ENCODE measurements around the gene SOX13. TPM values are rescaled to one million over a fixed set of nuclear protein-coding genes. Genes with fewer than 3 reads are reported as not detected.
A peak's percentile ranks its signal among the peaks of the same experiment; 100 is the strongest.

The SOX13 gene
- total RNA-seq, 4 donors from 2014 or later = 12.1 to 34.1 (median 33.4) TPM

DNA sequence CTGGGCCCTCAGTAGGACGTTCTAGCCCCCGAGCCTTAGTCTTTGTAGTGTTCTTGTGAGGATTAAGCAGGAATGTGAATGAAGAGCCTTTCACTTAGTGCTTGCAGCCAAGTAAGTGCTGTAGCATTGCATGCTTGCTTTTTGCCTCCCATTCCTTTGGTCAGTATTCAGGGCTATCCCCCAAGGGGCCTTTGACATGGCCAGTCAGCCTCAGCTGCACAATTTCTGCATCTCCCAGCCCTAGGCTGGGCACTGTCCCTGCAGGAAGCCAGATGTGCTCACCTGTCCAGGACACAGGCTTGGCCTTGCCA is 30.5 kb downstream of the SOX13 start:
- TF ChIP-seq, protein P1, sequence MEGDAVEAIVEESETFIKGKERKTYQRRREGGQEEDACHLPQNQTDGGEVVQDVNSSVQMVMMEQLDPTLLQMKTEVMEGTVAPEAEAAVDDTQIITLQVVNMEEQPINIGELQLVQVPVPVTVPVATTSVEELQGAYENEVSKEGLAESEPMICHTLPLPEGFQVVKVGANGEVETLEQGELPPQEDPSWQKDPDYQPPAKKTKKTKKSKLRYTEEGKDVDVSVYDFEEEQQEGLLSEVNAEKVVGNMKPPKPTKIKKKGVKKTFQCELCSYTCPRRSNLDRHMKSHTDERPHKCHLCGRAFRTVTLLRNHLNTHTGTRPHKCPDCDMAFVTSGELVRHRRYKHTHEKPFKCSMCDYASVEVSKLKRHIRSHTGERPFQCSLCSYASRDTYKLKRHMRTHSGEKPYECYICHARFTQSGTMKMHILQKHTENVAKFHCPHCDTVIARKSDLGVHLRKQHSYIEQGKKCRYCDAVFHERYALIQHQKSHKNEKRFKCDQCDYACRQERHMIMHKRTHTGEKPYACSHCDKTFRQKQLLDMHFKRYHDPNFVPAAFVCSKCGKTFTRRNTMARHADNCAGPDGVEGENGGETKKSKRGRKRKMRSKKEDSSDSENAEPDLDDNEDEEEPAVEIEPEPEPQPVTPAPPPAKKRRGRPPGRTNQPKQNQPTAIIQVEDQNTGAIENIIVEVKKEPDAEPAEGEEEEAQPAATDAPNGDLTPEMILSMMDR (IDR thresholded peaks at IDR 0.05) = no peak
- TF ChIP-seq POLR2A (IDR thresholded peaks at IDR 0.05) = no peak
- no peak for TF ChIP-seq EP300 (IDR thresholded peaks at IDR 0.05; ENCODE audit: low read depth)
- TF ChIP-seq POLR2AphosphoS5 (IDR thresholded peaks at IDR 0.05) = no peak
- H3K27me3 ChIP-seq = no peaks in the 10 kb centered on the region
- 73% methylated on average over 2 of the region's 2 CpGs; no CpG with 5 or more reads in 1 of the 2 donors for WGBS, 2 donors (ENCODE audit: low coverage in 1 of 2)
- DNase-seq = no peak
- intact Hi-C loops (cut with DNase I; ENCODE audit: low total_unique reads) (no loop called here), in situ Hi-C loops (cut with MboI; ENCODE audit: low pct_ligation_motif_present in 1 of 4, low pct_unique_long_range_greater_than_20kb in 1 of 4, low sequenced_read_pairs in 3 of 4) (no loop called here)
- peak overlapping the region; percentile 49 to 58 (median 54) for H3K27ac ChIP-seq
- H3K4me3 ChIP-seq = no peak overlapping the region
- peaks cover 23 to 34% (median 30%) of the 10 kb centered on the region in 4 donors for H3K4me1 ChIP-seq
- no peaks in the 10 kb centered on the region for H3K9me3 ChIP-seq
- H3K36me3 ChIP-seq = no peaks in the 10 kb centered on the region

DNA sequence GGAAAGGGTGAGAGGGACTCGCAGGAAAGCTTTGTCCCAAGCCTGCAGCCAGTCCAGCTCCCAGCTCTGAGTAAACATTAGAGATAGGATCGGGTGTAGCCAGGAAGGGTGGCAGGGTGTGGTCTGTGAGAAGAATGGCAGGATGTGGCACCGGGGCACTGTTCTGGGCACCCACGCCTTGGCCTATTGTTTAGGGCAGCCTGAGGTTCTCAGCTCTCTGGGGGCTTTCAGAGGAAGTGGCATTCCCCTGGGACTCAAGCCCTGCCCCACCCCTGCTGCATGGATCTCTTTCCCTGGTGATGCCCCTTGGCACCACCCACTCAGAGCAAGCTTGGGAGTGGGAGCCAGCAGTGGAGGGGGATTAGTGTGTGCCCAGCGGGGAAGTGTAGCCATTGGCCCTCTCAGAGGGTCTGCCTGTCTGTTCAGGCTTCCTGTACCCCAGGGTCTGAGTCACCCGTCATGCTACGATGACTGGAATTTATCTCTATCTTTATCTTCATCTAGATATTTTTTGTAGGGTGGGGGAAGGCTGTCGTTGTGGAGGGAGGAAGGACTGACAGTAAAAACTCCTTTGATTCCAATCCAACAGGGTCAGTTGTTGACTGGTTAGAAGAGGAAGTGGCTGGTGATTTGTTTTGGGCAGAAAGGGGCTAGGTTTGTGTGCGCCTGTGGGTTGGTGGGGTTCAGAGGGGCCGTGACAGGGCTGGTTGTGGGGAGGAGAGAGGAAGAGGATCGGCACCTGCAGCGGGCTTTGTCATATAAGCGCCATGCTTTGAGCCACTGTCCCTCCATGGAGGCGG is 31.6 kb downstream of the SOX13 start:
- peak; percentile 71 for DNase-seq
- no peak overlapping the region for H3K4me3 ChIP-seq
- intact Hi-C loops (cut with DNase I; ENCODE audit: low total_unique reads) = no loop called here

DNA sequence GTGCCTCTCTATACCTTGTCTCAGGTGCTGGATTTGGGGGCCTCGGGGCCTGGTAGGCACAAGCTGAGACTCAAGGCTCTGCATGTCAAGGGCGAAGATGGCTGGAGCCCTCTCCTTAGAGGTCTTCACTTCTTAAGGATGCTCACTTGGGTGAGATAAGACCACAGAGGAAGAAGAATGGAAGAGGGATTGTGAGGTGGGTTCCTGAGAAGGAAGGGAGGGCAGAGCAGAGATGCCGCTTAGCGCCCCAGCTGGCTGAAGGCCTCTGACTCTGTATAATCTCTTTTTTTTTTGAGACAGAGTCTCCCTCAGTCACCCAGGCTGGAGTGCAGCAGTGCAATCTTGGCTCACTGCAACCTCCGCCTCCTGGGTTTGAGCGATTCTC is 32.2 kb downstream of the SOX13 start:
- H3K4me1 ChIP-seq = peaks cover 23 to 43% (median 31%) of the 10 kb centered on the region in 4 donors
- TF ChIP-seq, protein P1 (IDR thresholded peaks at IDR 0.05) = no peak
- no peak for TF ChIP-seq POLR2A (IDR thresholded peaks at IDR 0.05)
- TF ChIP-seq EP300 (IDR thresholded peaks at IDR 0.05; ENCODE audit: low read depth) = no peak
- no peak for TF ChIP-seq POLR2AphosphoS5 (IDR thresholded peaks at IDR 0.05)
- intact Hi-C loops (cut with DNase I; ENCODE audit: low total_unique reads) = no loop called here
- peak overlapping the region in 3 of 4 donors; percentile 4 to 49 (median 11) for H3K27ac ChIP-seq
- 83% methylated on average over 6 of the region's 6 CpGs; no CpG with 5 or more reads in 1 of the 2 donors for WGBS, 2 donors (ENCODE audit: low coverage in 1 of 2)
- H3K27me3 ChIP-seq = no peaks in the 10 kb centered on the region
- no peak overlapping the region for H3K4me3 ChIP-seq
- in situ Hi-C loops (cut with MboI; ENCODE audit: low pct_ligation_motif_present in 1 of 4, low pct_unique_long_range_greater_than_20kb in 1 of 4, low sequenced_read_pairs in 3 of 4) = no loop called here
- H3K9me3 ChIP-seq = no peaks in the 10 kb centered on the region
- H3K36me3 ChIP-seq = no peaks in the 10 kb centered on the region
- no peak for DNase-seq

More for the DNA sequence above, 31.6 kb downstream of the SOX13 start:
- TF ChIP-seq POLR2A (IDR thresholded peaks at IDR 0.05) (no peak), POLR2AphosphoS5 (IDR thresholded peaks at IDR 0.05) (no peak), EP300 (IDR thresholded peaks at IDR 0.05; ENCODE audit: low read depth) (no peak)
- TF ChIP-seq, protein P1 (IDR thresholded peaks at IDR 0.05) = no peak
- Histone ChIP-seq H3K9me3 (no peaks in the 10 kb centered on the region), H3K4me1 (peaks cover 23 to 43% (median 31%) of the 10 kb centered on the region in 4 donors), H3K27ac (peak overlapping the region; percentile 49 to 58 (median 54)), H3K36me3 (no peaks in the 10 kb centered on the region), H3K27me3 (no peaks in the 10 kb centered on the region)
- in situ Hi-C loops (cut with MboI; ENCODE audit: low pct_ligation_motif_present in 1 of 4, low pct_unique_long_range_greater_than_20kb in 1 of 4, low sequenced_read_pairs in 3 of 4) = no loop called here
- WGBS, 2 donors (ENCODE audit: low coverage in 1 of 2) = 40 to 53% methylated on average over 1 to 14 of the region's 14 CpGs

DNA sequence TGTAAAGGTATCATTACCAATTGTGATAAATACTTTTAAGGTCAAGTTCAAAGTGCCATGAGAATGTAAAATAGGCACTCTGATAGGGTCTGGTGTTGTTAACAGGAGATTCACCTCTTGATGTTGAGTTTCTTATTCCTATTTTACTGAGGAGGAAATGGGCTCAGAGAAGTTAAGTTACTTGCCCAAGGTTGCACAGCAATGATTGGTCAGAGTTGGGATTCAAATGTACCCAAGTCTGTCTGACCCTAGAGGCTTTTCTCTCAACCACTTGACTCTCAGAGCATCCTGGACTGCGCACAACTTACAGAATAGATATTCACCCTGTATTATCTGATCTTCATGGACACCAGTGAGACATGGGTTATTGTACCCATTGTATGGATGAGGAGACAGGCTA is 33.9 kb downstream of the SOX13 start:
- Histone ChIP-seq H3K27ac (no peak overlapping the region), H3K9me3 (no peaks in the 10 kb centered on the region), H3K36me3 (no peaks in the 10 kb centered on the region), H3K4me3 (no peak overlapping the region), H3K27me3 (no peaks in the 10 kb centered on the region), H3K4me1 (peaks cover 23 to 43% (median 31%) of the 10 kb centered on the region in 4 donors)
- in situ Hi-C loops (cut with MboI; ENCODE audit: low pct_ligation_motif_present in 1 of 4, low pct_unique_long_range_greater_than_20kb in 1 of 4, low sequenced_read_pairs in 3 of 4) = no loop called here
- intact Hi-C loops (cut with DNase I; ENCODE audit: low total_unique reads) = no loop called here
- no peak for DNase-seq
- no peak for TF ChIP-seq POLR2AphosphoS5 (IDR thresholded peaks at IDR 0.05)
- TF ChIP-seq, protein P1 (IDR thresholded peaks at IDR 0.05) = no peak
- no peak for TF ChIP-seq POLR2A (IDR thresholded peaks at IDR 0.05)
- TF ChIP-seq EP300 (IDR thresholded peaks at IDR 0.05; ENCODE audit: low read depth) = no peak
- 100% methylated on average over 1 of the region's 1 CpG; no CpG with 5 or more reads in 1 of the 2 donors for WGBS, 2 donors (ENCODE audit: low coverage in 1 of 2)

Data from transverse colon (tissue), 4 donors.